ENCODE results near the gene SNRPA. TPM values are rescaled to one million over a fixed set of nuclear protein-coding genes. Genes with fewer than 3 reads are reported as not detected.
A peak's percentile ranks its signal among the peaks of the same experiment; 100 is the strongest.

SNRPA gene
- total RNA-seq, 2 donors from 2014 or later = 70.3 to 92.2 TPM

DNA sequence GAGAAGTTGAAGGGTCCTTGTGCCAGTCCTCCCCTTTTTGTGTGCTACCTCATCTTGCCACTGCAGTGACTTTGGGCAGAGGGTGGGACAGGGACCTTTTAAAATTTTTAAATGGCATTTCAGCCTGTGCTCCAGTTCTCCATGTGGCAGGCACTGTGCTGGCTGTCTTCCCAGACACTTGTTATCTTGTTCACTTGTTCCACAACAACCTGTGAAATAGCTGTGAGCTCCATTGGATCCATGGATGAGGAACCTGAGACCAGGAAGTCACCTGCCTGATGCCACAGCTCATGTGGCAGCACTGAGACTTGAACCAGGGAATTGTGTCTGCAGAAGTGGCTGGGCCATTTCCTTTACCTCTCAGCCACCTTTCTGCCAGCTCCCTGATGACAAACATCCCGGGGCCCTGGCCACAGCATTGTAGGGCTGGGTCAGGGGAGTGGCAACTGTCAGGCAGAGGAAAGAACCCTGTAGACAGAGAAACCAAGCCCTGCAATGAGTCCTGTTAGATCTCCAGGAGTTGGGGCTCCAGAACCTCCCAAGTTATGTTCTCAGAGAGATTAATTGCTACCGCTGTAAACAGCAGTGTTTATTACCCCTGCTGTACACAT is 54.4 kb downstream of the SNRPA start:
- intact Hi-C loops (cut with DNase I) = loop anchor here (5.0 kb wide), 1 partner anchor 143 kb away; no protein-coding TSS in a partner anchor
- Histone ChIP-seq H3K27ac (peak overlapping the region; percentile 72 to 97), H3K36me3 (peaks cover 0 to 6% of the 10 kb centered on the region in 2 donors), H3K4me1 (replicated peaks) (peaks cover 65% of the 10 kb centered on the region), H3K9me3 (no peaks in the 10 kb centered on the region), H3K4me3 (no peak overlapping the region), H3K27me3 (replicated peaks; ENCODE audit: insufficient read depth) (no peaks in the 10 kb centered on the region)
- 63% methylated on average over 2 of the region's 2 CpGs for WGBS
- no peak for TF ChIP-seq POLR2A (IDR thresholded peaks at IDR 0.05)
- TF ChIP-seq, protein P1, sequence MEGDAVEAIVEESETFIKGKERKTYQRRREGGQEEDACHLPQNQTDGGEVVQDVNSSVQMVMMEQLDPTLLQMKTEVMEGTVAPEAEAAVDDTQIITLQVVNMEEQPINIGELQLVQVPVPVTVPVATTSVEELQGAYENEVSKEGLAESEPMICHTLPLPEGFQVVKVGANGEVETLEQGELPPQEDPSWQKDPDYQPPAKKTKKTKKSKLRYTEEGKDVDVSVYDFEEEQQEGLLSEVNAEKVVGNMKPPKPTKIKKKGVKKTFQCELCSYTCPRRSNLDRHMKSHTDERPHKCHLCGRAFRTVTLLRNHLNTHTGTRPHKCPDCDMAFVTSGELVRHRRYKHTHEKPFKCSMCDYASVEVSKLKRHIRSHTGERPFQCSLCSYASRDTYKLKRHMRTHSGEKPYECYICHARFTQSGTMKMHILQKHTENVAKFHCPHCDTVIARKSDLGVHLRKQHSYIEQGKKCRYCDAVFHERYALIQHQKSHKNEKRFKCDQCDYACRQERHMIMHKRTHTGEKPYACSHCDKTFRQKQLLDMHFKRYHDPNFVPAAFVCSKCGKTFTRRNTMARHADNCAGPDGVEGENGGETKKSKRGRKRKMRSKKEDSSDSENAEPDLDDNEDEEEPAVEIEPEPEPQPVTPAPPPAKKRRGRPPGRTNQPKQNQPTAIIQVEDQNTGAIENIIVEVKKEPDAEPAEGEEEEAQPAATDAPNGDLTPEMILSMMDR (IDR thresholded peaks at IDR 0.05) = no peak
- TF ChIP-seq POLR2AphosphoS5 (IDR thresholded peaks at IDR 0.05) = peak; percentile 57
- DNase-seq (ENCODE audit: low spot score) = peak; percentile 74

DNA sequence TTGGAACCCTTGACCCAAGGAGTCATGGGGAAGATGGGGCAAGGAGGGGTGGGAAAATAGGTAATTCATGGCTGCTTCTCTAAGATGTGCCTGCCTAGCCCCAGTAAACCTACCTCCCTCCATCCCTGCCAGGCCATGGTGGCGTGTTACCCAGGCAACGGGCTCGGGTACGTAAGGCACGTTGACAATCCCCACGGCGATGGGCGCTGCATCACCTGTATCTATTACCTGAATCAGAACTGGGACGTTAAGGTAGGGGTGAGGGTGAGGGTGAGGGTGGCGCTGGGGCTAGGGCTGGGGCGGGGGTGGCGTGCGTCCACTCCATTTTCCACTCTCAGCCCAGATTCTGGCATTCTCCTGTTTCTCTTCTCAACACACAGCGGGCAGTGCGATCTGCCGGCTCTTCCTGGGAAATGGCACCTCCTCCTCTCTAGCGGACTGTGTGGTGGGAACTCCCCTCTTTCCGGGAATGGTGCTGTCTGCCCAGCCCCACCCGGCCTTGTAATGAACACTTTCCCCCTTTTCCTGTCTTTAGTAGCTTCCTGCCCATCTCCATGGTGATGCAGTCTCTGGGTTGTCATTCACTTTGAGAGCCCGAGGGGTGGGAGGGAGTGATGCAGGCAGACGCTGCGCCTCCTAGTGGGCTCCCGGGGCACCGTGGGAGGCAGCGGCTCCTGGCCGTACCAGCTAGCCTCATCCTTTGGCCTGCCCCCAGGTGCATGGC is 55.6 kb downstream of the SNRPA start:
- no peaks in the 10 kb centered on the region for H3K36me3 ChIP-seq
- peaks cover 54% of the 10 kb centered on the region for H3K4me1 ChIP-seq (replicated peaks)
- peak; percentile 54 for DNase-seq (ENCODE audit: low spot score)
- 28% methylated on average over 26 of the region's 26 CpGs for WGBS
- no peak overlapping the region for H3K4me3 ChIP-seq
- TF ChIP-seq POLR2AphosphoS5 (IDR thresholded peaks at IDR 0.05) (peak; percentile 68), POLR2A (IDR thresholded peaks at IDR 0.05) (no peak)
- TF ChIP-seq, protein P1 (IDR thresholded peaks at IDR 0.05) = peak; percentile 48 to 84 (median 70)
- H3K27me3 ChIP-seq (replicated peaks; ENCODE audit: insufficient read depth) = no peaks in the 10 kb centered on the region
- H3K27ac ChIP-seq = peak overlapping the region; percentile 72 to 97
- H3K9me3 ChIP-seq = no peaks in the 10 kb centered on the region
- intact Hi-C loops (cut with DNase I) = loop anchor here (5.0 kb wide), 1 partner anchor 144 kb away; no protein-coding TSS in a partner anchor

DNA sequence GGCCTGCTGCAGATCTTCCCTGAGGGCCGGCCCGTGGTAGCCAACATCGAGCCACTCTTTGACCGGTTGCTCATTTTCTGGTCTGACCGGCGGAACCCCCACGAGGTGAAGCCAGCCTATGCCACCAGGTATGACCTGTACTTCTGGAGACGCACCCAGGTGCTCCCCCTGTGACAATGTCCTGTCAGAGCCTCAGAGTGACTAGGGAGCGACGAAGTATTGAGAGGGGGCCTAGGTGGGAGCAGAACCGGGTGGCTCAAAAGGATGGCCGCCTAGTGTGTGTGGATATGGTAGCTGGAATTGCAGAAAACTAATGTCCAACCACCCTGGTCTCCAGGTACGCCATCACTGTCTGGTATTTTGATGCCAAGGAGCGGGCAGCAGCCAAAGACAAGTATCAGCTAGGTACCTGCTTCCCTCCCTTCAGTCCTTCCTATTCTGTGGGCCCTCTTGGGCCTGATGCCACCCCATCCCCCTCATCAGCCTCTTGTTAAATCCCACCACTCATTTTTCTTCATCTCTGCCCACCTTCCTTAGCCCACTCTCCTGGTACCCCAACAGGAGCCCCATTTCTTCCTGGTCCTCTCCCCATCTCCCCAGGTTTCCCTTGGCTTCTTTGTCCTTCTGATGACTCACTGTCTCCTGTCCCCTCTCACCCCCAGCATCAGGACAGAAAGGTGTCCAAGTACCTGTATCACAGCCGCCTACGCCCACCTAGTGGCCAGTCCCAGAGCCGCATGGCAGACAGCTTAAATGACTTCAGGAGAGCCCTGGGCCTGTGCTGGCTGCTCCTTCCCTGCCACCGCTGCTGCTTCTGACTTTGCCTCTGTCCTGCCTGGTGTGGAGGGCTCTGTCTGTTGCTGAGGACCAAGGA is 56.4 kb downstream of the SNRPA start:
- no peak for DNase-seq (ENCODE audit: low spot score)
- H3K27ac ChIP-seq = peak overlapping the region; percentile 72 to 97
- no peaks in the 10 kb centered on the region for H3K36me3 ChIP-seq
- H3K27me3 ChIP-seq (replicated peaks; ENCODE audit: insufficient read depth) = no peaks in the 10 kb centered on the region
- no peak overlapping the region for H3K4me3 ChIP-seq
- WGBS = 63% methylated on average over 18 of the region's 18 CpGs
- H3K4me1 ChIP-seq (replicated peaks) = peaks cover 52% of the 10 kb centered on the region
- TF ChIP-seq, protein P1 (IDR thresholded peaks at IDR 0.05) = peak in 2 of 4 experiments; percentile 38 to 48
- no peak for TF ChIP-seq POLR2AphosphoS5 (IDR thresholded peaks at IDR 0.05)
- no peak for TF ChIP-seq POLR2A (IDR thresholded peaks at IDR 0.05)
- intact Hi-C loops (cut with DNase I) = loop anchor here (5.0 kb wide), 1 partner anchor 145 kb away; no protein-coding TSS in a partner anchor
- no peaks in the 10 kb centered on the region for H3K9me3 ChIP-seq

DNA sequence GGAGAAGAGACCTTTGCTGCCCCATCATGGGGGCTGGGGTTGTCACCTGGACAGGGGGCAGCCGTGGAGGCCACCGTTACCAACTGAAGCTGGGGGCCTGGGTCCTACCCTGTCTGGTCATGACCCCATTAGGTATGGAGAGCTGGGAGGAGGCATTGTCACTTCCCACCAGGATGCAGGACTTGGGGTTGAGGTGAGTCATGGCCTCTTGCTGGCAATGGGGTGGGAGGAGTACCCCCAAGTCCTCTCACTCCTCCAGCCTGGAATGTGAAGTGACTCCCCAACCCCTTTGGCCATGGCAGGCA is 57.0 kb downstream of the SNRPA start:
- TF ChIP-seq, protein P1 (IDR thresholded peaks at IDR 0.05) = no peak
- TF ChIP-seq POLR2A (IDR thresholded peaks at IDR 0.05) (no peak), POLR2AphosphoS5 (IDR thresholded peaks at IDR 0.05) (no peak)
- intact Hi-C loops (cut with DNase I) = loop anchor here (5.0 kb wide), 1 partner anchor 146 kb away; no protein-coding TSS in a partner anchor
- H3K4me1 ChIP-seq (replicated peaks) = peaks cover 46% of the 10 kb centered on the region
- H3K27ac ChIP-seq = no peak overlapping the region
- no peaks in the 10 kb centered on the region for H3K9me3 ChIP-seq
- no peaks in the 10 kb centered on the region for H3K27me3 ChIP-seq (replicated peaks; ENCODE audit: insufficient read depth)
- H3K36me3 ChIP-seq = no peaks in the 10 kb centered on the region
- no peak overlapping the region for H3K4me3 ChIP-seq
- no peak for DNase-seq (ENCODE audit: low spot score)
- 87% methylated on average over 2 of the region's 2 CpGs for WGBS
